RPMI8226 (cell line): ENCODE measurements around the gene GLP1R.

Experiments used
- DNase-seq: peaks from one replicate; pipeline ENCODE4 v3.0.0-alpha.2; 2015

The GLP1R gene

DNA sequence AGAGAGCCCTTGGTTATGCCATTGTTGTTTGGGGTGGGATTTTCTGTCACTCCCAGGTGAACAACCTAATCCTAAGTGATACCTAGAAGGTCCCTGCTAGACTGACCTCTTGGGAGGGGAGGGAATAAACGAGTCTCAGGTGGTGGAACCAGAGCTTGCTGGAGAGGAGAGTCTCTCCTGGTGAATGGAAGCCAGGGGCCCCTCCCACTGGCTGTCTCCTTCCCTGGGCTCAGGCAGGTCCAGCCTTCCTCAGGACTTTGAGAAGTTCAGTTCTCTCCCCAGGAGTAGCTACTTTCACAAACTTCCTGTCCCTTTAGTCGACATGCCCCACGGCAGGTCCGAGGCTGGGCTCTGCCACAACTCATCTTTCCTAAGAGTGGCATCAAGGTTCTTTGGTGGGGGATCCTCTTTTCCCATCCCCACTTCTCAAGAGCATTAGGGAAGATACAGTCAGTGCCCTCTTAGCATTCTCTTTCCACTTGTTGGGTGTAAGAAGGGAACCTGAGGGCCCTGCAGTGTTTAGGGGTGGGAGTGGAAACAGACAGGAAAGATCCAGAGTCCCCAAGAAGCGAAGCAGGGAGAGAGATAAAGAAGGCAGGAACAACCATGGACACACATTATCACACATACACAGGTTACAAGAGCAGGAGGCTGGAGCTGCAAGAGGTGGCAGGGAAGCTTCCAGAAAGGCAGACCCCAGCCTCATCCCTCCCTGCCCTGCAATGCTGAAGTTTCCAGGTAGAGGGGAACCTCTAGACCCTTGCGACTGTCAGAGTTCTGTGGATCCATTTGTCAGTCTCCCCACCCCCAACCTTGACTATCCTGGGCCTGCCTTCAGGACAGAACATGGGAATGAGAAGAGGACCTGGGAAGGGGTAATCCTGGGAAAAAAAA lies 900 bp upstream of the GLP1R start:
- DNase-seq = no peak

DNA sequence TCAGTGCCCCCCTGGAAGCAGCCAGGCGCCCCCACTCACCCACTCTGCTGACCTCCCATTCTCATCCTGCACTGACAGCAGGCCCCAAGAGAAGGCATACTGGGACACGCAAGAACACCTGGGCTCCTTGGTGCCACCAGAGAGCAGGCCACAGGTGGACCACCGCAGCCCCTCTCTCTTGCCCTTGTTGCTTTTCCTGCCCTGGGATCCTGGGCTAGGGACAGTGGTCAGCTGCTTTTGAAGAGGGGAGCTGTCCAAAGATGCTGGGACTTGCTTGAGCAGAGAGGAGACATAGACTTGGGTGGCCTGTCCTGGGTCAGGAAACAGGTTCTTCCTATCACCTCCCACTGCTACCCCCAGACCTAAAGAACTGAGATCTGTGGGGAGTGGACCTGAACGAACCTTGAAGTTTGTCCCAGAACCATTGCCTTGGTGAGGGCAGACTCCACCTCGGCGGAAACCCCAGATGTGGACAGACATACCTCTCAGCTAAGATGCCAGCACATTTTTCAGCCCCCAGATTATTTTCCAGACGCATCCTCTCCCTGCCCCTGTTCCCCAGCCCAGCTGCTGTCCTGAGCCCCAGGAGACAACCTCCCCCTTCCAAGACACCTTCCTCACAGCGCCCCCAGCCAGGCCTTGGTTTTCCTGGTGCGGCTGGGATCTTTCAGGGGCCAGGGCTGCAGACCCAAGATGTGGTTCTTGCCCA lies 1.1 kb downstream of the GLP1R start:
- DNase-seq = no peak

DNA sequence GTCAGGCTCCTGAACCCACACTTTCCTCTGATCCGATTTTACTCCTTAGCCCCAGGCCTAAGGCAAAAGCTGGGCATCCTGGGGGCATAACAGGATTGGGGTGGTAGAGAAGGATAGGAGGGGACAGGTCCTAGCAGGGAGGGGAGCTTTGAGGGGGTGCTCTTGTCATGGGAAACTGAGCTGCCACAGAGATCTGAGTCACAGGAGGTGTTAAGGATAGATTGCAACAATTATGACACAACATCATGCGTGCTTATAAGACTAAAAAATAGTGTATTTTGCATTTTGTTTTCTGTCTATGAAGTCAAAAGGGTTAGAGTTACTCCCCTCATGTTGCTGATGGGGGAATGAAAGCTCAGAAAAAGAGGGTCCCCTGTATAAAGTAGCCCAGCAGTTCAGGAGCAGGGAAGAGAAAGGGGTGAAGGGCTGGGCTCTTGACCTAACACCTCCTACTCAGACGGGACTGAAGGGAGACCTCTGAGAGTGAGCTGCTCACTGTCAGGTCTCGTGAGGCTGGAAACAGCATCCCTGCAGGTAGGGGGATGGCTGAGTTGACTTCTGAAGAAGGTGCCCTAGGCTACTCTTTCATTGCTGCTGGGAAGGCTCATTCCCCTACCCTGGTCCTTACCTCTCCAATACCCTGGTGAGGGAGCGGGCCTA lies 2.0 kb downstream of the GLP1R start:
- DNase-seq = no peak

DNA sequence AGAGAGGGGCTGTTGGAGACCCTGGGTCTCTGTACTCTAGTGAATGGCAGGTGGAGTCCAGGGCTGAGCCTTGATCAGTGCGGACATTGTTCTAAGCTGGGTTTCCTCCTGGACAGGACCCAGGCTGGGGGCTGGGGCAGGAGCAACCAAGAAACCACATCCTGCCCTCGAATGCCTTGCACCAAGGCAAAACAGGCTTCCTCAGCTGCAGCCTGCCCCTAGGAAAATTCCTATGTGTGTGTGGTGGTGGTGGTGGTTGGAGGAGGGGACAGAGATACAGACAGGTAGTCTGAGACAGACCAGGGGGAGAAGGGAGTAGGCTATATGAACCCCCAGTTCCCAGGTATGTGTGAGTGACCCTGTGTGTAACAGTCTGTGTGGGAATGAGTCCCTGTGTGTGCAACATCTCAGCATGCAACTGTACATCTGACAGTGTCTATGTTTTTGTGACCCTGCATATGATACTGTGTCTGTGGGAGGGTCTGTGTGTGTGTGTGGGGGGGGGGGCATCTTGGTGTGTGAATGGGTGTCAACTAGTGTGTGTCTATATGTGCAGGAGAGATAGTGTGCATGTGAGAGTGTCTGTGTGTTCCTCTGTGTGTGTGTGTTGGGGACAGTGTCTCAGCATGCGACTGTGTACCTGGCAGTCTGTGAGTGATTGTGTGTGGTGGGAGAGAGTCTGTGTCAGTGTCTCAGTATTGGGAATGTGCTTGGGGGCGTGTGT lies 3.0 kb downstream of the GLP1R start:
- peak; percentile 12 for DNase-seq

DNA sequence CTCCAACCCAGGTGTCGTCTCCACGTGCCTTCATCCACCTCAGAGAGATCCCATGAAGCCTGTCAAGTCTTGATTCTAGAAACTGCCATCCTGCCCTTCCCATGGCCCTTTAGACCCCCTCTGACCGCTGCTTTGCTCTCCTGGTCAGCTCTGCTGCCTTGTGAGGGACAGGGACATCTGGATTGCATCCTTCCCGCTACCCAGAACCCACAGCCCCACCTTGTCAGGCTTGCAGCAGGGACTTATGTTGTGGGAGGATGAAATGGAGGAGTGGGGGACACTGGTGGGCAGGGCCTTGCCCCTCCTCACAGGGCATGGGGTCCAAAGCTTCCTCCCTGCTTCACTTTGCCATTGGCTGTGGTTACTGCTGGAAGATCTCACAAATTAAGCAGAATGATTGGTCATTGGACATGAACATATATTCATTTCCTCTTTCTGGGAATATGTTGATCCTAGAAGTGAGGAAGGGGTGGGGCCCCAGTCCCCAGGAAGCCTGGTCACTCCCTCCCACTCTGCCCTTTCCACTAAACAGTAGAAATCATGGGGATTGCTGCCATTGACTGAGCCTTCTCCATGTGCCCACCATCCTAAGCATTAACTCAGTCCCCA lies 4.5 kb downstream of the GLP1R start:
- no peak for DNase-seq

DNA sequence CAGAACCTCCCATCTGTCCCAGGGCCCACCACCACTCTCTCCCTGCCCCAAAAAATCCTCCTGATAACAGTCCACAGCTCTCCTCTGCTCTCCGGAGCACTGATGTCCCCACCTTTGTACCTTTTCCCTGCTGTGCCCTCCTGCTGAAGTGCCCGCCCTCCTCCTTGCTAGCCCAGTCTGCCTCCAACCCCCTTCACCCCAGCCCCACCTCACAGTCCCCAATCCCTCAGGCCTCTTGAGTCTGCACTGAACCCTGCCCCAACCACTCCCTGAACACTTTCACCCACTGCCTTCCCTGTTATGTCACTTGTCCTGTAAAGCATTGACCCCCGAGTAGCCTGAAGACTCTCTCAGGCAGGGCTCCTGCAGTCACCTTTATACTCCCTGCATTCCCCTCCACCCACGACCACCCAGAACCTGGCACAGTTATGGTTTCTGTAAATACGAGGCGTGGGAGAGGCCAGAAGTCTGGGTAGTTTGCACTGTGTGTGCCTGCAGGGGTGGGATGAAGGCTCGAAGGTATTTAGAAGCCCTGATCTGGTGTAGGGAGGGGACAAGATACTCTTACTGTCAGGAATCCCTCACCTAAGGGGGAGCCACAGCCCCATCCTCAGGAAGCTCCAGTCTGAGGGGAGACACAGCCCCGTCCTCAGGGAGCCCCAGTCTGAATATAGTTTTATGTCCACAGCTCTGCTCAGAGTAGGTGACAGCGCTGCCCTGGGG lies 5.4 kb downstream of the GLP1R start:
- DNase-seq = no peak

DNA sequence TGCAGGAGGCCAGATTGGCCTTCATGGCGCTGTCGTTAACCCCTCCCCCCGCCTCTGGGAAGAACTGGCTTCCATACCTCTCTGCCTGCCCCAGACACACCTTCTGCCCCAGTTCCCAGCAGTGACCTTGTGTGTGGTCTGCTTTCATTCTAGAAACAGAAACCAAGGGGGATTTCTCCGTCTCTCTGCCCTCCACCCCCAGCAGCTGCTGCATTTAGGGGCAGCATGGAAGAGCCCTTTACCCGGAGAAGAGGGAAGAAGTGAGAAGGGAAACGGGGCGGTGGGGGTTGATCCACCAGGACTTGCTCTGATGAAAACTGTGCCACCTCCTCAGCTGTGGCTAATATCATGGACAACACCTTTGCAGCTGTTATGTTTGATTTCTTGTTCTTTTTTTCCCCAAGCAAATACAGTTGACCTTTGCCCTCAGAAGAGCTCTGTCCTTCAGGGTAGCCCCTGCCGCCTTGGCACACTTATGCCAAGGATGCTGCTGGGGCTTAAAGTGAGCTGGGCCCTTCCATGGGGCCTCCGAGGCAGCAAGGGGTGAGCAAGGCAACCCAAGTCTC lies 6.1 kb downstream of the GLP1R start:
- no peak for DNase-seq

DNA sequence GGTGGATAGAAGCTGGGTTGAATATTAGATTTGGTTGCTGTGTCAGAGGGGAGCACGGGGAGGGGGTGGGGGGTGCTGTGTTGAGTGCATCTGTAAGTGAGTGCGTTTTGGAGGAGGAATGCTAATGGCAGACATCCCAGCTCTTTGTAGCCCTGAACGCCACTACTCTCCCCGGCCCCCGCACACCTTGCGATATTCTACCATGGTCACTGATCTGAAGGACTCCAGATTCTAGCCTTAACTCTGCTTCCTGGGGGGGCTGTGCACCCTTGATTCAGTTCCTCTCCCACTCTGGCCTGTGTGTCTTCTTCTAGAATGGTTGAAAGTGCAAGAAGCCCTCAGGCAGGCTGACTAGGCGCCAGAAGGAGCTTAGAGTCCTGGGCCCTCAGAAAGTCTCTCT lies 7.1 kb downstream of the GLP1R start:
- DNase-seq = no peak

DNA sequence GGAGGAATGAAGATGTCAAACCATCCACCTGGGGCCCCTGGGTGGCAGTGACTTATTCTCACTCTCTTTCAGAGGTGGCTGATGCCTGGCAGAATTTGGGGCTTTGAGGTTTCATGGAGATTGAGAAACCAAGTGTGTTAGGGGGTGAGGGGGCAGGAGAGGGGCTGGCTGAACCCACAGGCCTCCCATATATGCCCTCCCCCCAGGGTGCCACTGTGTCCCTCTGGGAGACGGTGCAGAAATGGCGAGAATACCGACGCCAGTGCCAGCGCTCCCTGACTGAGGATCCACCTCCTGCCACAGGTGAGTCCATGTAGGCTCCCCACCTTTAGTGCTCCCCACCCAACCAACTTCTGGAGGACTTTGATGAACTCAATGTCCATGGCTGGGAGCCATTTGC lies 7.6 kb downstream of the GLP1R start:
- no peak for DNase-seq

DNA sequence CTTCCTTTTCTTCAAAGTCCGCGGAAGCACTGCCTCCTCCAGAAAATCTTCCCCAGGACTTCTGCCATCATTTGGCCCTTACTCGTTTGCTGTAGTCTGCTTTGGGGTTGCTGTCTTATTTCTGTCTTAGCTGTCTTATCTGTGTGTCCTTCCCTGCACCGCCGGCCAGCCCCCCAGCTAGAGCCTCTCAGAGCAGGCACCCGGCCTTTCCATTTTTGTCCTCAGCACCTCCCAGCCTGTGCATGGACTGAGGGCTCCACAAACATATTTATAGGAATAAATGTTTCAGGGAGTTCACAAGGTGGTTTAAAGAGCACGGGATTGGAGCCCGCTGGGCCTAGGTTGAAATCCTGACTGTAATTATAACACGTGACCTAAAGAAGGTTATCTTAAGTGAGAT lies 8.1 kb downstream of the GLP1R start:
- no peak for DNase-seq

DNA sequence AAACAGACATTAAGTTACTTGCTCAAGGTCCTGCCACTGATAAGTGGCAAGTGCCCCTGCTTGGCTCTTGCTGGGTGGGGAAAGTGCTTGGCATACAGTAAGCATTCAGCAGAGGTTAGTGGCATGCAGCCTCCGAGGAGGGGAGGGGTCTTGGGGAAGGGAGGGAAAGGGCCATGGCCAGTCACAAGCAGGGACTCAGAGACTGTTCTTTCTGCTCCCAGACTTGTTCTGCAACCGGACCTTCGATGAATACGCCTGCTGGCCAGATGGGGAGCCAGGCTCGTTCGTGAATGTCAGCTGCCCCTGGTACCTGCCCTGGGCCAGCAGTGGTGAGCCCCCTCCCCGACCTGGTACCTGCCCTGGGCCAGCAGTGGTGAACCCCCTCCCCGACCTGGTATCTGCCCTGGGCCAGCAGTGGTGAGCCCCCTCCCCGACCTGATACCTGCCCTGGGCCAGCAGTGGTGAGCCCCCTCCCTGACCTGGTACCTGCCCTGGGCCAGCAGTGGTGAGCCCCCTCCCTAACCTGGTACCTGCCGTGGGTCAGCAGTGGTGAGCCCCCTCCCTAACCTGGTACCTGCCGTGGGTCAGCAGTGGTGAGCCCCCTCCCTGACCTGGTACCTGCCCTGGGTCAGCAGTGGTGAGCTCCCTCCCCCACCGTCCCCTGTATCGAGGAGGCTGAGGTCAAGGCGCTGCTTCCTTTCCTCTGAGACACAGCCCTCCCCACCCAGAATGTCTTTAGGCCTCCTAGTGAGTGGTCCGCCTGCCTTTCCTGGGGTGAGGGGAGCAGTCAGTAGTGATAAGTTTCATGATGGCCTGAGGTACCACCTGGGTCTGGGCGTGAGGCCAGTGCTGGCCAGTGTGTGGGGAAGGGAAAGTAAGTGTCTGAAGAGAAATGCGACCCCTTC lies 8.9 kb downstream of the GLP1R start:
- DNase-seq = no peak

DNA sequence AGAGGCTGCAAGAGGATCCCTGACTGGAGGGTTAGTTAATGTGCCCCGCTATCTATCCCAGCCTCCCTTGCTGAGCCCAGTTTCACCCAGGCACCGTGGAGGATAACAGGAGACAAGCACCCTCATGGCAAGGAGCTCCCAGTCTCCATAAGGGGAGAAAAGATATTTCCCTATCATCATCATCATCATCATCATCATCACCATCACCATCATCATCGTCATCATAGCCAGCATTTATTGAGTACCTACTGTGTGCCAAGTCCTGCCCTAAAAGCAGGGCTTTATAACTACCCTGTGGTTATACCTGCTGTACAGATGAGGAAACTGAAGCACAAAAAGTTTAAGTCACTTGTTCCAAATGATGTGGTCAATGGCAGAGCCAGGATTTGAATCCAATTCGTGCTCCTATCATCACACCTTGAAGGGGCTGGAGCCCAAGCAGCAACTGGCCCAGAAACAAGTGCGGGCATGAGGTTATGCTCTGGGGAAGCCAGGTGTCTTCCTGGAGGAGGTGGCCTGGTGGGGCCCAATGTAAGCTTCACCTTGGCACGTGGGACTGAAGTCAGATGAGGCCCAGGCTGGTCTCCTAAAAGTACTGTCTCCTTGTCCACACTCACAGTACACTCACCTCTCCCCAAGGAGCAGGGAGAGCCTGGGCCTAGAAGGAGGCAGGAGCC lies 10.0 kb downstream of the GLP1R start:
- DNase-seq = no peak

DNA sequence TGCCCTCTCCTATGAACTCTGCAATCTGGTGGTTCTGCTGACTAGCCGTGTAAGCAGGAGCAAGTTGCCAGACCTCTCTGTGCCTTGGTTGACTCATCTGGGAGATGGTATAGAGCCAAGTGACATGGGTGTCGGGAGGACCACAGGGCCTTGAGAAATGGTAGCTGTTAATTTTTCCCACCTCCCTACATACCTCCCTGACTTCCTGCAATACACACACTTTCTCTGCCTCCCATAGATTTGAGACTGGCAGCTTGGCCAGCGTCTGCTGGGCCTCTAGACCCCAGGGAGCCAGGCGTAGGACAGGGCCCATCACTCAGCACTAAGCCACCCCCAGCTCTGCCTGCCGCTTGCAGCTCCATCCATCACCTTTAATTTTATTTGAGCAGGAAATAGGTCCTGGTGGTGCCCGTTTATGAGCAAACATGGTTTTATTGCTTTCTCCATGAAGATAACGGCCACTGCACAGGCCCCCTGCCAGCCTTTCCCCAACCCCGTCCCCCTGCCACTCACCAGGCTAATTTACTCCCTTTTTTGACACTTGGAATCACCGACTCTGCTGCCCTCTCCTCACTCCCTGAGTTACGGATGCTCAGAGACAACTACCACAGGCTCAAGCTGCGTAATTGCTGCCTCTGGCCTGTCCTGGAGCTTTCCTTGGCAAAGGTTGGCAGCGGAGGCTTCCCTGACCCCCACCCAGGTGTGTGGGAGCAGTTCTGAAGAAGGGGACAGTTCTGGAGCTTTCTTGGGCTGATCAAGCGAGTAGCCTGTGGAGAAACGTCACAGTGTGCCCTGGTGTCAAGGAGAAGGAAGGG lies 11.1 kb downstream of the GLP1R start:
- DNase-seq = no peak

DNA sequence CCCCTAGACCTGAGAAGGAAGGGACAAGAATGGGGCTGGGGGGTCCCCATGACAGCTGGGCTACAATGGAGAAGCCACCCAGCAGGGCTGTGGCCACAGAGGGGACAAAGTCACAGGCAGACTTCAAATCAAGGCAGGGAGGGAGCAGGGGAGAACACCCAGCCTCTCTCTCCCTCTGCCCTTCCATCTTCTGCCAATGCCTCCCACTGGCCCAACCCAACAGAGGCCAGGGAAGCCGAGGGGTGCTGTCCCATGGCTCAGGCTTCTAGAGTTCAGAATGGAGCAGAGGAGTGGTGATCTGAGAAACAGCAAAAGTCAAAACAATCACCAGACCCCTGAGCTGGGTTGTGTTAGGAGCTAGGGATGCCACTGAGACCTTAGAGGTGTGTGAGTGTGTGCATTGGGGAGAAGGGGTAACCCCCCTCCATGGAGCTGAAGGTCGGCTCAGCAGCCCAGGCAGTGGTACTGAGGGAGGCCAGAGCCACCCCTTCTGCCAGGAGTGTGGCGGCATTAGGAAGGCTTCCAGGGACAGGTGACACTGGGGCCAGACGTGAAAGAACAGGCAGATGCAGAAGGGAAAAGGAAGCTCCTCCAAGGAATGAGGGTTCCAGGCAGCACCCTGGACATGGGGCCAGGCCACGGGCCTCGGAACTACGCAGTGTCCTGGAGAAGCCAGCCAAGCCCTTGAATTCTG lies 12.0 kb downstream of the GLP1R start:
- no peak for DNase-seq

DNA sequence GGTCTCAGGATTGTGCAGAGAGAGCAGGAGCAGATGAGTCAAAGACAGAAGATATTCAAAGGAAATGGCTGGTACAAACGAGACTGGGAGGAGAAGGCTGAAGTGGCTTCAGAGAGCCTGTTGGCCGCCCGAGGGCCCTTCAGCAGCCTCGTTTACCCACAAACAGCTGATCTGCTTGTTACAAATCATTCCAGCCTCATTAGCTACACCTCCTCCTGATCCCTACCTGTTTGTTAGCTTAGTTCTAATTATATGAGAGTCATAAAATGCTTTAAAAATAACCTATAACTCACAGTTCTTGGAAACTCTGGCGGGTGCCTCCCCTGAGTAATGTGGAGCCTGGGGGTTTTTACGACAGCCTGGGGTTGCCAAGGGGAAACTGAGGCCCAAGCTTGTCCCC lies 12.6 kb downstream of the GLP1R start:
- no peak for DNase-seq

DNA sequence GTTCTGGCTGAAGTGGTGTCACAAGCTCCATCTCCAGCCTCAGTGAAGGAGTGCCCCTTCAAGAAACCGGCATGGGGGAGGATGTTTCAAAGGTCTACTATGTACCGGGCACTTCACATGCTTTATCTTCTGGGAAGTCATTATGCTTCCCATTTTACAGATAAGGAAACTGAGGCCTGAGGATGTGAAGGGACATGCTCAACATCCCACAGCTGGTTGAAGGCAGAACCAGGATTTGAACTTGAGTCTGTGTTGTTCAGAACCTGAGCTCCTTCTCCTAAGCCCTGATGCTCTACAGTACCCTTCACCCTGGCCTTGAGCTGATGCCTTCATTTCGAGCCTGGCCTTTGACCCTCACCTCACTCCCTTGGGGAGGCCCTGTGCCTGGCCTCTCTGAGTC lies 13.0 kb downstream of the GLP1R start:
- no peak for DNase-seq

DNA sequence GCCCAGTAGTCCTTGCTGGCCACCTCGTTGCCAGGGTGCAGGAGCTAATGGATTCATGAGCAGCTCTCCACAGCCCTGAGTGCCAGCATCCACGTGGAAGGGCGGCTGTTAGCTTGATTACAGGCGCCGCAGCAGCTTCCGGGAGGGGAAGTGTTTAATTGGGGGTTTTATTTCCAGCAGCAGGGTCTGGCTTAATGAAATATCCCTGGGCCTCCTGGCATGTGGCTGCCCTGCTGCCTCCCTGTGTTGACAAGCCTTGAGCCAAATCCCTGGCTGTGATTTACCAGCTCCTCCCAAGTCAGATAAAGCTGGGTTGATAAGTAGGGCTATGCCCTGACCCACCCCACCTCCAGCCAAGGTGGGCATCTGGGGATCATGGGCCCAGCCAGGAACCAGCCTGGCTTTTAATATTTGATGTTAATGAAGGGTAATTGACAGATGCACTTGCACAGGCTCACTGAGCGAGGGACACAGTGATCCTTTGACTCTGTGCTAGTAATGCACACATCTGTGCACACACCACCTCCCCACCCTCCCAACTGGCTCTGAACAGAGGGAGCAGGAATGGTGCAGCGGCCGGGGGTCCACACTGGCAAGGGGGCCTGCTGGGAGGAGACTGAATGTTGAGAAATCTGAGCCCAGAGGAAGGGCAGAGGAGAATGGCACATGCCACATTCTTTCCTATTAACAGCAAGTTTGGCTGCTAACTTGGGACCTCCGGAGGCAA lies 13.6 kb downstream of the GLP1R start:
- no peak for DNase-seq

DNA sequence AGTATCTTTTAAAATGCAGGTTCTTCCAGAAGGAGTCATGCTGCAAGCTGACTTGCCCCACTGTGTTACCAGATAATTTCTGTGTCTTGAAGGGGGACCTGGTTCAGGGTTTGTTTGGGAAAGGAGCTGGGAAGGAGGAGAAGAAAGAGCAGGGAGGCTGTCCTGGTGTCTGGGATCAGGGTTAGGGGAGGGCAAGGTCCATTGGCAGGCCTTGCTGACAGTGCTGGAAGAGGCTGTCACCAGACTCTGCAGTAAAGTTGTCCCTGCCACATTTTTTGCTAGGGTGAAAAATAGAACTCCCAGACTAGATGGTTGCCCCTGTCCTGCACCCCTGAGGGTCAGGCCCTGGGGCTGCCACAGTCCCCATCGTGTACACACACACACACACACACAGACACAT lies 14.9 kb downstream of the GLP1R start:
- DNase-seq = no peak
